ENCODE data around the gene DOK7. TPM values are rescaled to one million over a fixed set of nuclear protein-coding genes. Genes with fewer than 3 reads are reported as not detected.

The DOK7 gene
- total RNA-seq, 4 donors from 2014 or later, result not detected

DNA sequence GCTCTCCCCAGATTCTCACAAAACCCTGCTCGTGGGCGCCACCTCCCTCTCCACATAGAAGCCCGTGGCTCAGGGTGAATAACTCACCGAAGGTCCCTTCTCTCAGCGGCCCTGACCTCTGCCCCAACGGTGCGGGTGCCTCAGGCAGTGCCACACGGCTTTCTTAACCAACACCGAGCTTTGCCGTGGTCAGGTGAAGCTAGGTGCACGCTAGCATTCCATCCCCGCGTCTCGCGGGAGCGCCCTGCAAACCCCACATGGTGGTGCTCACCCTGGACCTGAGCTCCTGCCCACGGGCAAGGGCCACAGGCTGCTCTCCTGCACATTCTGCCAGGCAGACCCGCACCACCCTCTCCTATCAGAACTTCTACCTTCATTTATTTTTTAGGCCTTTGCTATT lies 50.7 kb downstream of the DOK7 start:
- TF ChIP-seq, protein P1, sequence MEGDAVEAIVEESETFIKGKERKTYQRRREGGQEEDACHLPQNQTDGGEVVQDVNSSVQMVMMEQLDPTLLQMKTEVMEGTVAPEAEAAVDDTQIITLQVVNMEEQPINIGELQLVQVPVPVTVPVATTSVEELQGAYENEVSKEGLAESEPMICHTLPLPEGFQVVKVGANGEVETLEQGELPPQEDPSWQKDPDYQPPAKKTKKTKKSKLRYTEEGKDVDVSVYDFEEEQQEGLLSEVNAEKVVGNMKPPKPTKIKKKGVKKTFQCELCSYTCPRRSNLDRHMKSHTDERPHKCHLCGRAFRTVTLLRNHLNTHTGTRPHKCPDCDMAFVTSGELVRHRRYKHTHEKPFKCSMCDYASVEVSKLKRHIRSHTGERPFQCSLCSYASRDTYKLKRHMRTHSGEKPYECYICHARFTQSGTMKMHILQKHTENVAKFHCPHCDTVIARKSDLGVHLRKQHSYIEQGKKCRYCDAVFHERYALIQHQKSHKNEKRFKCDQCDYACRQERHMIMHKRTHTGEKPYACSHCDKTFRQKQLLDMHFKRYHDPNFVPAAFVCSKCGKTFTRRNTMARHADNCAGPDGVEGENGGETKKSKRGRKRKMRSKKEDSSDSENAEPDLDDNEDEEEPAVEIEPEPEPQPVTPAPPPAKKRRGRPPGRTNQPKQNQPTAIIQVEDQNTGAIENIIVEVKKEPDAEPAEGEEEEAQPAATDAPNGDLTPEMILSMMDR (IDR thresholded peaks at IDR 0.05; ENCODE audit: low read depth), result no peak

DNA sequence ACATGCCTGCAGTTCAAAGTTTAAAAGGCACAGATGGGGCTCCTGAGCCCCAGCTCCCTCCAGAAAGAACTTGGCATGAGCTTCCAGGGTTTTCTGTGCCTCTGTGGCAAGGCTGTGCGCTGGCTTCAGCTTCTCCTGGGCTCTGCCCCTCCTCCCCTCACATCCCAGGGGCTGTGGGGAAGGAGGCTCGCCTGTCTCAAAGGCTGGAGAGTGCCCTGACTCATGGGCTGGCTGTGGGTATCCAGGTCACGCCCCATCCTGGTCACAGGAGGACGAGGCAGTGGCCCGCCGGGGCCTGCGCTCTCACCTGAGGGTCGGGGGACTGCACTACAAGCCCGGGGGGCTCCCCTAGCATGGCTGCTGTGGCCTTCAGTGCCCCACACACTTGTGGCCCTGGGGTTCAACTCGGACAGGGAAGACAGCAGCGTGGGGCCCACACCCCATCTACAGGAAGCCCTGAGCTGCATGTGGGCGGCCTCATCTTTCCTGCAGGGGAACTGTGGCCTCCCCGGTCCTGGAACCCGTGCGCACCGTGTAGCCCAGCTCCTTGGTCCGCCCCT lies 51.2 kb downstream of the DOK7 start:
- TF ChIP-seq, protein P1 (IDR thresholded peaks at IDR 0.05; ENCODE audit: low read depth), result no peak

DNA sequence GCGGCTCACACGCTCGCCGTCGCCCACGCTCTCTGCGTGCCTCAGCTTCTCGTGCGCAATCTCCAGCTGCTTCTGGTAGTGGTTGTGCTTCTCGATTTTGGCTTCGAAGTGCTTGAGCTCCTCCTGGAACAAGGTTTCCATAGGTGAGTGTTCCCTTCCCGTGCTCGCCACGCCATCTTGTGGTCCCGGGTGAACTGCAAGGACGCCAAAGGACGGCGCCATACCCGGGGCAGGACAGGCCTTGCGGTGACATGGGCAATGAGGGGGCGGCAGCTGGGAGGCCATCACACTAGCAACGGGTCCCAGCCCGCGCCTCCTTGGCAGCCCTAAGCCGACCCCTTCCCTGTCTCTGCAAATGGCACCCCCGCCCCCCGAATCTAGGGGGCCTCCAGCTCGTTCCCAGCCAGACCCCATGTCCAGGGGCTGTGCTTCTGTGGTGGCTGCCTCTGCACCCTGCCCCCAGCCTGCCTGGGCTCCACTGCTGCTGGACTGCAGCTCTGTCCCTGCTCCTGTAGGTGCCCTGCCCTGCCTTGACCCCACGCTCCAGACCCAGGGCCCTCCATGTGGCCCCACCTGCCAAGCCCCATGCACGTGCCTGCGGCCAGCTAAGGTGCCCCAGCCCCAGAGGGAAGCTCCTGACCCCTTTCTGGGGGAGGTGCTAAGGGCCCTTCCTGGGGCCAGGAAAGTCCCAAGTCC lies 51.8 kb downstream of the DOK7 start:
- TF ChIP-seq, protein P1 (IDR thresholded peaks at IDR 0.05; ENCODE audit: low read depth), result no peak

DNA sequence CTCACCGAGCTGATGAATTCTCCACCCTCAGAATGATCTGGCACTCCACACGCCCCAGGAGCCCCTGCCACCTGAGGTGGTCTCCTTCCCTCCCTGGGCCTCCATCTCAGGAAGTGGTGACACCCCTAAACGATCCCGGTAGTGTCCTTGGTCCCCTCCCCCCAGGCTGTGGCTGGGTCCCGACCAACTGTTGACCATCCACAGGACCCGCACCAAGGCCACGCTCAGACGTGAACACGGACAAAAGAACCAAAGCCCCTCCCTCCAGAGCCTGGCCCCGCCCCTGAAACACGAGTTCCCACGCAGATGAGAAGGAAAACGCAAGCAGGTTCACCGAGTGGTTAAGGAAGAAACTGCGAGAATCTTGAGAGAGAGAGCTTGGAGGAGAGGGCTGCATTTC lies 52.5 kb downstream of the DOK7 start:
- TF ChIP-seq, protein P1 (IDR thresholded peaks at IDR 0.05; ENCODE audit: low read depth), result no peak

DNA sequence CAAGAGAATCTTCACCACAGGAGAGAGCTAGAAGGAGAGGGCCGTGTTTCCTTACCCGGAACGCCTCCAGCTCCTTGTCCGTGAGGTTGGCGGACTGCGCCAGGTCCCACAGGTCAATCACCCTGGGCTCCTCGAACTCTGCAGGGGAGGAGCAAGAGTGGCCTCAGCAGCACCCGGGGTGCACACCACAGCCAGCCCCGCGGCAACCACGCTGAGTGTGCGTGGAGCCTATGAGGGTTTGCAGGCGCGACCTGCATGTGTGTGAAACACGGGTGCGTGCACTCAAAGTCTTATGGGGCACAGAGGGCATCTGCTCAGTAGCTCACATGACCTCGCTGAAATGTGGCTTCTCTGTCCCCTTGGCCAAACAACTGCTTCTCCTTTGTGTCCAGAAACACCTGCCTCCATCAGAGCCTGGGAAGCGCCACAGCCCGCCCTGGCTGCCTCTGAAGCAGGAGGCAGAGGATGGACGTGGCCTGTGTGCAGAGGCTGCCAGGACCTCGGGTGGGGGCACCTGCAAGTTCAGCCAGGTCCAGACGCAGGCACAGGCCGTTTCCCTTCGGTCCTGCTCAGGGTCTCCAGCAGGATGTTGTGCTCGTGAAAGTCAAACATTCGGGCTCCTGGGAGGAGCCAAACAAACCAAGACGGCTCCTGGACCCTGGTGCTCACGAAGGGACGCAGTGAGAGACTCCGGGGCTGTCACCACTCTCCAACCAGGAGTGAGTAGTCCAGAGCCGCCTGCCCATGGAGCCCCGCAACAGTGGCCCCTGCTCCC lies 53.1 kb downstream of the DOK7 start:
- TF ChIP-seq, protein P1 (IDR thresholded peaks at IDR 0.05; ENCODE audit: low read depth), result no peak

DNA sequence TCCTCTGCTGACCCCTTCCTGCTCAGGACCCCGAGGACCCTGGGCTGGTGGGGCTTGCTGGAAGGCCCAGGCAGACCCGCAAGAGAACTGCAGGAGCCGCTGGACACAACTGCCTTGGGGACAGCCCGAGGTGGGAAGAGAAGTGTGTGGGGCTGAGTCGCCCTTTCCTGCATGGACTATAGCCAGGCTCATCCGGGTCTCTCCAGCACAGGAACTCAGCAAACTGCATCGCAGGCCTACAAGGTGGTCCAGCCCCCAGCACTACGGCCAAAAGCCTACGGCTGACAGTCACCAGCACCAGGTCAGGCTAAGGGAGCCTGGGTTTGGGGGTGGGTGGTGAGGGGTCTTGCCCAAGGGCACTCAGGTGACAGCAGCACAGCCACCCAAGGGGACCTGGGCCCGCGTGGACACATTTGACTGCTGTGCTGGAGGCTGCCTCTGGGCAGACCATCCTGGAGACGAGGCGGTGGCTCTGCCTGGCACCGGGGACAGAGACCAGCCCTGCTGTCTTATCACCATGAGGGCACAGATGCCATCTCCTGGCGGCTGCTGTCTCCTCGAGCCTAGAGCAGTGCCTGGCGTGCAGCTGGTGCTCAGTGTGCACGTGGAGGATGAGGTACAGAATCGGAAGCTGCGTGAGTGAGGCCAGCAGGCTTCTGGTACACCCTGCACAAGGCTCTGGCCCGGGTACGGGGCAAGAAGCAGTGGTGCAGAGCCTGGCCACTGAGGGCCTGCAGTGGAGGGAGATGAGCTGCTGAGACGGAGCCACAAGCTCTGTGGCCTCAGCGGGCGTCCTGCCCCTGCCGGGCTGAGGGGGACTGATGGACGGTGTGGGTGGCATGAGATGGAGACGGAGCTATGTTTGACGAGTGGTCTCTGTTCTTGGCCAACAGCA lies 54.0 kb downstream of the DOK7 start:
- TF ChIP-seq, protein P1 (IDR thresholded peaks at IDR 0.05; ENCODE audit: low read depth), result no peak
